B cell (primary cell): Measurements from ENCODE around the gene DYNLT4. TPM values are rescaled to one million over a fixed set of nuclear protein-coding genes. Genes with fewer than 3 reads are reported as not detected.

Source experiments
- ATAC-seq: fragments of 200-7000 bp; cut with Tn5 transposase; one replicate; pipeline ENCODE4 v1.10.0; 2021; ENCODE audit warnings: low read depth, mild to moderate bottlenecking, moderate number of reproducible peaks, moderate library complexity
- CTCF ChIA-PET: fragments of 350-600 bp; sonication (Branson Sonifier 250); formaldehyde crosslinking; loops from one replicate; lab custom pipeline; 2021; ENCODE audit warnings: antibody characterized with exemption, inconsistent platforms; lab: Charles Lee
- POLR2A ChIA-PET: fragments of 350-600 bp; sonication (Branson Sonifier 250); formaldehyde crosslinking; loops from one replicate; lab custom pipeline; 2021; ENCODE audit warnings: antibody characterized with exemption; lab: Charles Lee
- DNase-seq: peaks from one replicate; pipeline ENCODE4 v3.0.0; 2013
- H2AFZ ChIP-seq: 2 replicates; pipeline ENCODE4 v1.6.1; 2012; ENCODE audit warnings: mild to moderate bottlenecking, low read depth, low read length; ENCODE audit not compliant: insufficient read depth, poor library complexity, severe bottlenecking
- H3K27ac ChIP-seq, 2 donors: 1 replicate in 1 of 2; 2 replicates in 1 of 2; pipeline ENCODE4 v1.5.1; 2012 to 2013; ENCODE audit warnings: low read length in 2 of 2, mild to moderate bottlenecking in 2 of 2, moderate library complexity in 1 of 2
- H3K27me3 ChIP-seq, 4 experiments: fragments of 200-600 bp in 1 of 4; sonication (generic) in 1 of 4; replicated peaks in 1 of 4; 1 replicate in 2 of 4; 2 replicates in 2 of 4; pipeline versions ENCODE4 v1.6.1 to v1.7.0; 2013 to 2016; ENCODE audit warnings: low read length in 3 of 4, mild to moderate bottlenecking in 2 of 4, mixed read lengths in 1 of 4, moderate library complexity in 1 of 4; ENCODE audit not compliant: insufficient read depth in 4 of 4, control insufficient read depth in 3 of 4; ENCODE audit errors: control extremely low read depth in 1 of 4
- H3K36me3 ChIP-seq, 2 experiments: replicated peaks in 1 of 2; 1 replicate in 1 of 2; 2 replicates in 1 of 2; pipeline versions ENCODE4 v1.6.1 to v1.7.1; 2013; ENCODE audit warnings: low read length in 1 of 2; ENCODE audit not compliant: insufficient read depth in 2 of 2, control insufficient read depth in 1 of 2; ENCODE audit errors: control extremely low read depth in 1 of 2, extremely low read depth in 1 of 2
- H3K4me1 ChIP-seq, 2 donors: fragments of 200-600 bp in 1 of 2; sonication (generic) in 1 of 2; 1 replicate in 1 of 2; 2 replicates in 1 of 2; pipeline versions ENCODE4 v1.5.1 to v1.6.1; 2013 to 2017; ENCODE audit warnings: low read length in 2 of 2; ENCODE audit not compliant: control insufficient read depth in 2 of 2, insufficient read depth in 2 of 2
- H3K4me2 ChIP-seq: replicated peaks from 2 replicates; pipeline ENCODE3; 2012; ENCODE audit warnings: mild to moderate bottlenecking, low read depth, low read length; ENCODE audit not compliant: poor library complexity, severe bottlenecking
- H3K4me3 ChIP-seq, 5 experiments: fragments of 200-600 bp in 1 of 5; sonication (generic) in 1 of 5; 1 replicate in 3 of 5; 2 replicates in 2 of 5; pipeline versions ENCODE4 v1.5.1 to v1.7.0; 2011 to 2016; ENCODE audit warnings: low read length in 4 of 5, mild to moderate bottlenecking in 4 of 5, low read depth in 2 of 5, control low read depth in 1 of 5, moderate library complexity in 1 of 5; ENCODE audit not compliant: insufficient read depth in 1 of 5; ENCODE audit errors: control extremely low read depth in 1 of 5, extremely low read depth in 1 of 5
- H3K79me2 ChIP-seq: fragments of 200-600 bp; sonication (generic); one replicate; pipeline ENCODE4 v1.6.0; 2016; ENCODE audit warnings: low read length; ENCODE audit not compliant: control insufficient read depth, insufficient read depth
- H3K9ac ChIP-seq: fragments of 200-600 bp; sonication (generic); 2 replicates; pipeline ENCODE4 v1.6.1; 2017; ENCODE audit warnings: mild to moderate bottlenecking, low read length, moderate library complexity
- H3K9me3 ChIP-seq, 3 donors: one replicate each; pipeline versions ENCODE4 v1.6.1 to v1.7.1; 2013; ENCODE audit warnings: low read length in 2 of 3; ENCODE audit not compliant: control insufficient read depth in 2 of 3, insufficient read depth in 1 of 3; ENCODE audit errors: control extremely low read depth in 1 of 3
- H4K20me1 ChIP-seq: 2 replicates; pipeline ENCODE4 v1.6.0; 2012; ENCODE audit warnings: mild to moderate bottlenecking, low read length; ENCODE audit not compliant: insufficient read depth, control insufficient read depth, poor library complexity, severe bottlenecking
- H3K27ac Mint-ChIP-seq: one replicate; pipeline ENCODE4 v1.8.0; 2021; ENCODE audit warnings: mixed read lengths
- H3K27me3 Mint-ChIP-seq: one replicate; pipeline ENCODE4 v1.8.0; 2021; ENCODE audit warnings: mixed read lengths
- H3K4me1 Mint-ChIP-seq: one replicate; pipeline ENCODE4 v1.8.0; 2021; ENCODE audit warnings: mixed read lengths
- H3K4me3 Mint-ChIP-seq: one replicate; pipeline ENCODE4 v1.8.0; 2021; ENCODE audit warnings: mixed read lengths
- H3K9me3 Mint-ChIP-seq: one replicate; pipeline ENCODE4 v1.8.0; 2022; ENCODE audit warnings: mixed read lengths; ENCODE audit not compliant: insufficient read depth
- CTCF ChIP-seq: fragments of 200-600 bp; IDR thresholded peaks from one replicate; pipeline ENCODE4 v1.8.0; 2022; ENCODE audit warnings: antibody characterized with exemption, mild to moderate bottlenecking
- EZH2 ChIP-seq: IDR thresholded peaks from 2 replicates; pipeline ENCODE4 v1.6.1; 2012; ENCODE audit warnings: borderline replicate concordance, low read depth, mild to moderate bottlenecking, moderate library complexity, low read length; ENCODE audit not compliant: insufficient read depth, poor library complexity, severe bottlenecking
- WGBS: methylation state at CpG from one replicate; pipeline ENCODE4 v1.1.5; 2013; ENCODE audit warnings: missing lambda C conversion rate; ENCODE audit not compliant: insufficient coverage; 5-methylcytosine and 5-hydroxymethylcytosine counted together
- intact Hi-C: fragments of 100-400 bp; cut with micrococcal nuclease; formaldehyde crosslinking; loops from one replicate; pipeline ENCODE4 v1.10.0; 2022
- polyA plus RNA-seq: library from polyadenylated mRNA; depleted of rRNA; stranded (reverse); fragments of >200 nt; gene quantifications from 2 replicates; pipeline ENCODE4 v1.2.3, GENCODE V29; 2012
- total RNA-seq, 2 donors: library from RNA; stranded (reverse); fragments of 120-200 nt in 1 of 2; gene quantifications; 1 replicate in 1 of 2; 2 replicates in 1 of 2; pipeline versions ENCODE4 v1.2.3 to v1.2.4, GENCODE V29; 2013 to 2022

Gene DYNLT4
- total and polyA plus RNA-seq, 2 donors (not counting 1 experiment from before 2014, with no cell fraction given) = 0.19 to 0.39 TPM

- H3K27ac Mint-ChIP-seq = no peak overlapping the region
- WGBS = no CpG with 5 or more reads among the region's 1 CpG
- POLR2A ChIA-PET = no interaction called here
Measured at GRCh38 chr1:44851308-44851707, 44.2 kb upstream of the DYNLT4 start.

GRCh38 chr1:44849575-44850132 is 42.5 kb upstream of the DYNLT4 start:
- H3K4me2 ChIP-seq = no peak overlapping the region
- intact Hi-C loops = no loop called here
- peaks cover 0 to 8% of the 10 kb centered on the region in 2 experiments for H3K36me3 ChIP-seq
- no peak overlapping the region for H3K4me3 ChIP-seq
- H3K9me3 Mint-ChIP-seq = no peaks in the 10 kb centered on the region
- CTCF ChIA-PET = no interaction called here
- H2AFZ ChIP-seq = no peak overlapping the region
- no peak for ATAC-seq
- no peak for TF ChIP-seq EZH2
- no peak for TF ChIP-seq CTCF
- H3K9ac ChIP-seq = no peak overlapping the region
- no peak for DNase-seq
- H3K4me1 ChIP-seq = peaks cover 3% of the 10 kb centered on the region in 2 donors
- no peak overlapping the region for H3K27ac ChIP-seq
- H4K20me1 ChIP-seq = no peaks in the 10 kb centered on the region
- no peaks in the 10 kb centered on the region for H3K27me3 Mint-ChIP-seq
- no peaks in the 10 kb centered on the region for H3K79me2 ChIP-seq
- POLR2A ChIA-PET = no interaction called here
- no peaks in the 10 kb centered on the region for H3K9me3 ChIP-seq
- no peak overlapping the region for H3K4me3 Mint-ChIP-seq
- H3K27ac Mint-ChIP-seq = no peak overlapping the region
- H3K27me3 ChIP-seq = no peaks in the 10 kb centered on the region
- H3K4me1 Mint-ChIP-seq = peaks cover 7% of the 10 kb centered on the region
- 100% methylated on average over 1 of the region's 2 CpGs for WGBS

More at GRCh38 chr1:44851308-44851707, 44.2 kb upstream of the DYNLT4 start:
- no peak for TF ChIP-seq EZH2
- TF ChIP-seq CTCF = no peak
- intact Hi-C loops = no loop called here
- Mint-ChIP-seq H3K27me3 (no peaks in the 10 kb centered on the region), H3K9me3 (no peaks in the 10 kb centered on the region), H3K4me3 (no peak overlapping the region), H3K4me1 (peaks cover 7% of the 10 kb centered on the region)
- Histone ChIP-seq H3K4me3 (no peak overlapping the region), H3K36me3 (peaks cover 0 to 8% of the 10 kb centered on the region in 2 experiments), H2AFZ (no peak overlapping the region), H3K79me2 (no peaks in the 10 kb centered on the region), H3K27ac (no peak overlapping the region), H3K9me3 (no peaks in the 10 kb centered on the region), H3K4me2 (no peak overlapping the region), H3K27me3 (no peaks in the 10 kb centered on the region), H3K4me1 (peaks cover 3% of the 10 kb centered on the region in 2 donors), H4K20me1 (no peaks in the 10 kb centered on the region), H3K9ac (no peak overlapping the region)
- DNase-seq = no peak
- no peak for ATAC-seq
- CTCF ChIA-PET = no interaction called here
